Gastrocnemius medialis (tissue), 4 donors: ENCODE results near the gene CRPPA.

ENCODE experiments used
- POLR2A ChIP-seq, 2 donors: fragments of 450-650 bp; IDR thresholded peaks; one replicate each; pipeline ENCODE4 v1.6.1; 2017; ENCODE audit warnings: antibody characterized with exemption in 2 of 2, mild to moderate bottlenecking in 2 of 2, moderate library complexity in 2 of 2
- TF ChIP-seq, protein P1 (sequence below), 5 experiments: fragments of 450-650 bp in 3 of 5; fragments of 200-600 bp in 2 of 5; sonication (generic) in 2 of 5; IDR thresholded peaks in 4 of 5; conservative IDR thresholded peaks in 1 of 5; 1 replicate in 4 of 5; 2 replicates in 1 of 5; pipeline ENCODE4 v1.5.1; 2016 to 2019; ENCODE audit warnings: antibody characterized with exemption in 5 of 5, mild to moderate bottlenecking in 3 of 5, moderate library complexity in 3 of 5

DNA sequence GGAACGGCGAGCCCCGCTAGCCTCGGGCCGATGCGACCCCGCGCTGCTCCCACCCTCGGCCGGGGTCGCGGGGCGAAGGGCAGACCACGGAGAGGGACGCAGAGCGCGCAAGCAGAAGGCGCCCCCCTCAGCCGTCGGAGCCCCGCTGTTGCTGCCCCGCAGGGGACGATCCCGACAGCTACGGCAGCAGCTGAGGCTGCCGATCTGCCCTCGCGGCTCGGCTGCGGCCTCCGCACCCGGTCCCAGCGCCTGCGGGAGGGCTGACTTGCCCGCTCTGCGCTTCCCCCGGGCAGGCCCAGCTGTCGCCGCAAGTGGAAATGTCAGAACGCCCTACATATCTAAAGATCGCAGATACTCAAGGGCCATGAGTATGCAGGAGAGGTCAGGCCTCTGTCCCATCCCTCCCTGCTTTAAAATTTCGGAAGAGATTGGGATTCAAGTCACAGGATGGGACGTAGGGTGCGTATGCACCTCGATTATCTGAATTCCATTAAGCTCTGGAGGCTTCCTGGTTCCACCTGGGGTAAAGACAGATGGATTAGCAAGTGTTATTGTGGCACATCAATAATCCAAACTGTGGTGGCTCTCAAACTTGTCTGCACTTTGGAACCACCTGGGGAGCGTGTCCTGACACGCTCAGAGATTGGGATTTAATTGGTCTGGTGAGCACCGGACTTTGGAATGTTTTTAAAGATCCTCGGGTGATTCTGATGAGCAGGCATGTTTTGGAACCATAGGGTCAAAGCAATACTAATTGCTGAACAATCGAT is at the start of gene CRPPA:
- TF ChIP-seq, protein P1, sequence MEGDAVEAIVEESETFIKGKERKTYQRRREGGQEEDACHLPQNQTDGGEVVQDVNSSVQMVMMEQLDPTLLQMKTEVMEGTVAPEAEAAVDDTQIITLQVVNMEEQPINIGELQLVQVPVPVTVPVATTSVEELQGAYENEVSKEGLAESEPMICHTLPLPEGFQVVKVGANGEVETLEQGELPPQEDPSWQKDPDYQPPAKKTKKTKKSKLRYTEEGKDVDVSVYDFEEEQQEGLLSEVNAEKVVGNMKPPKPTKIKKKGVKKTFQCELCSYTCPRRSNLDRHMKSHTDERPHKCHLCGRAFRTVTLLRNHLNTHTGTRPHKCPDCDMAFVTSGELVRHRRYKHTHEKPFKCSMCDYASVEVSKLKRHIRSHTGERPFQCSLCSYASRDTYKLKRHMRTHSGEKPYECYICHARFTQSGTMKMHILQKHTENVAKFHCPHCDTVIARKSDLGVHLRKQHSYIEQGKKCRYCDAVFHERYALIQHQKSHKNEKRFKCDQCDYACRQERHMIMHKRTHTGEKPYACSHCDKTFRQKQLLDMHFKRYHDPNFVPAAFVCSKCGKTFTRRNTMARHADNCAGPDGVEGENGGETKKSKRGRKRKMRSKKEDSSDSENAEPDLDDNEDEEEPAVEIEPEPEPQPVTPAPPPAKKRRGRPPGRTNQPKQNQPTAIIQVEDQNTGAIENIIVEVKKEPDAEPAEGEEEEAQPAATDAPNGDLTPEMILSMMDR (IDR thresholded peaks at IDR 0.05 in 4 of 5, conservative IDR thresholded peaks at IDR 0.05 in 1 of 5): no peak
- no peak for TF ChIP-seq POLR2A (IDR thresholded peaks at IDR 0.05)
